NK-92 treated with Interleukin-12 subunit alpha and Interleukin-12 subunit beta, amount 100 ng/mL, for 24 hours (cell line): ENCODE measurements around the gene GRID1.
"Not testable (repeated sequence)": the region's sequence is repeated elsewhere in the genome, so short reads cannot be mapped to it uniquely, and the experiment has no call there.

Experiments
- DNase-seq: peaks from one replicate; lab custom pipeline; 2025; lab: John Stamatoyannopoulos, UW

The GRID1 gene

DNA sequence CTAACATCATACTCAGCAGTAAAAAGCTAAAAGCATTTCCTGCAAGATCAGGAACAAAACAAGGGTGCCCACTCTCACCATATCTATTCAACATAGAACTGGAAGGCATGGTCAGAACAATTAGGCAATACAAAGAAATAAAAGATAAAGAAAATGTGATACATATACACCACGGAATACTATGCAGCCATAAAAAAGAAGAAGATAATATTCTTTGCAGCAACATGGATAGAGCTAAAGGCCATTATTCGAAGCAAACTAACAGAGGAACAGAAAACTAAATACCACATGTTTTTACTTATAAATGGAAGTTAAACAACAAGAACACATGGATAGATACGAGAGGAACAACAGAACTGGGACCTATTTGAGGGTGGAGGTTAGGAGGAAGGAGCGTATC lies 652.7 kb downstream of the GRID1 start:
- DNase-seq: no peak

DNA sequence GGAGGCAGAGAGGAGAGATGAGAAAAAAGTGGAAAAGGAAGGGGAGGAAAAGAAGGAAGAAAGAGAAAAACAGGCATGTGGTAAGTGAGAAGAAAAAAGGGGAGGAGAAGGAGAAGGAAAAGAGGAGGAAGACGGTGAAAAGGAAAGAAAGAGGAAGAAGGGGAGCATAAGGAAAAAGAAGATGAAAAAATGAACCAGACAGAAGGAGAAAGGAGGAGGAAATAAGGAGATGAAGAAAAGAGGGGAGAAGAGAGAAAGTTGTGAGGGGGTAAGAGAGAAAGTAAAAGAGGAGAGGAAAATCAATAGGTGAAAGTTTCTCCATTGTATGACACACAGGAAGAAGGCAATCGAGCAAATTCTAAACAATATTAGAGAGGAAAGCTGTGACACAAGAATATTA lies 663.8 kb downstream of the GRID1 start:
- DNase-seq: no peak

GRCh38 chr10:85699066-85699465 lies 667.5 kb downstream of the GRID1 start:
- DNase-seq: not testable (repeated sequence)

DNA sequence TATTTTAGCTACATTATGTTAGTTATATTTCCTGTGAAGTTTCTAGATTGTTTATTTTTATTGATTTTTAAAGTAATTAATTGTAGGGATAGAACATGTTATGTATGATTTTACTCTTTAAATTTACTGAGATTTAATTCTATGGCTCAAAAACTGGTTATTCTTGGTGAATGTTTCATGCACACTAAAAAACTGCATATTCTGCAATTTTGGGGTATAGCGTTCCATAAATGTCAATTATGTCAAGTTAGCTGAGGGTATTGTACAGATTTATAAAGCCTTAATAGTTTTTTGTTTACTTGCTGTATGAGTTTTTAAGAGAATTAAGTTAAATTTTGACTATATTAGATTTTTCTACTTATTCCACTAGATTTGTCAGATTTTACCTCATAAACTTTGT lies 669.7 kb downstream of the GRID1 start:
- no peak for DNase-seq

DNA sequence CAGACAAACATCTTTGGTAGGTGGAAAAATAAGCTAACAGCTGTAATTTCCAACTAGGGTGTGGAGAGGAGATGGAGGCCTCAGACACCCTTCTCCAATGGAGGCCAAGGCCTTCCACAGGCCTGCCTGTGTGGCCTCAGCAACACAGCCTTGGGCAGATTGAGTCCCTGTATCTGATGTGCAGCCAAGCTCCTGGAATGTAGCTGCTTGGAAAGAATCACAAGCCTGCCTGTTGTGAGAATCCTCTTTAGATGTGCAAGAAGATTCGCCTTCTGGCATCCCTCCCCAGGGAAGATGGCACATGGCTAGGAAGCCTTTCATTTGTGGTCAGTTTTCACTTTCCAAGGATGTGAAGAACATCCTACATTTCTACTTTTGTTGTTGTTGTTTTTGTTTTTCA lies 684.0 kb downstream of the GRID1 start:
- no peak for DNase-seq

DNA sequence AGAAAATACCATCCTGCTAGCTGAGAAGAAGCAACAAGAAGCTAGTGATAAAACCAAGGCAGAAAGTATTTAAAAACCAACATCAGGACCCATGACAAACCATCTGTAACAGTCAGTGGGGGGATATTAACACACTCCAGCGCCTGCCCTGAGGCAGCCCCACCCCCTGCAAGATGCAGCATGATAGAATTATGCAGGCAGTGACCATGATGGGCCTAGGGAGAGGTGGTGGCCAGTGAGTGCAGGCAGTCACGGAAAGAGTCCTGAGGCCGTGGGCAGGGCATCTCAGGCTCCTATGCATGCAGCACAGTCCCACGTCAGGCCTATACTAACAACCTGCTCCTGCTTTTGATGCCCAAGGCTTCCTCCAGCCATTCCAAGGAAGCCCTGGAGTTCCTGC lies 686.9 kb downstream of the GRID1 start:
- no peak for DNase-seq

DNA sequence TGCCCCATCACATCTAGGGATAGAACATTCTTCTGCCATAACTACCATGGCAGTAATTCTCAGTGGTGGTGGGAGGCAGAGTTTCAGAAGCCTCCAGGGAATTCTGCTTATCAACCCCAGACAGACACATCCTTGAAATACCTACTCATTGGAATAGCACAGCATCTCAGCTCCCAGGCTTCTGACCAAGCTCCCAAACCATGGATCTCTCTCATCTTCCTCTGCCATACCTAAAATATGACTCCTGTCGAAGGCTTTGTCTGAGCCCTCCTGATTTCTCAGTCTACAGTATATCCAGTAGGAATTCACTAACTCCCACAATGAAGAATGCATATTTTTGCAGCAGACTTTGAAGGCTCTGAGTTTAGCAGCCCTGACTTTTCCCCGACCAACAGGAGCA lies 687.5 kb downstream of the GRID1 start:
- no peak for DNase-seq

GRCh38 chr10:85674851-85675250 lies 691.7 kb downstream of the GRID1 start:
- no peak for DNase-seq

DNA sequence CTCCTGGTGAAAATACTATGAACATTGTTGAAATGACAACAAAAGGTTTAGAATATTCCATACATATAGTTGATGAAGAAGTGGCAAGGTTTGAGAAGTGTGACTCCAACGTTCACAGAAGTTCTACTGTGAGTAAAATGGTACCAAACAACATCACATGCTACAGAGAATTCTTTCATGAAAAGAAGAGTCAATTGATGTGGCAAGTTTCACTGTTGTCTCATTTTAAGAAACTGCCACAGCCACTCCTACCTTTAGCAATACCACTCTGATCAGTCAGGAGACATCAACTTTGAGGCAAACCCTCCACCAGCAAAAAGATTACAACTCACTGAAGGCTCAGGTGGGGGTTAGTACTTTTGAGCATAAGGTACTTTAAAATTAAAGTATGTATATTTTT lies 693.3 kb downstream of the GRID1 start:
- DNase-seq: no peak

- DNase-seq: no peak
These were observed 695.1 kb downstream of the GRID1 start for GRCh38 chr10:85671530-85671929.

DNA sequence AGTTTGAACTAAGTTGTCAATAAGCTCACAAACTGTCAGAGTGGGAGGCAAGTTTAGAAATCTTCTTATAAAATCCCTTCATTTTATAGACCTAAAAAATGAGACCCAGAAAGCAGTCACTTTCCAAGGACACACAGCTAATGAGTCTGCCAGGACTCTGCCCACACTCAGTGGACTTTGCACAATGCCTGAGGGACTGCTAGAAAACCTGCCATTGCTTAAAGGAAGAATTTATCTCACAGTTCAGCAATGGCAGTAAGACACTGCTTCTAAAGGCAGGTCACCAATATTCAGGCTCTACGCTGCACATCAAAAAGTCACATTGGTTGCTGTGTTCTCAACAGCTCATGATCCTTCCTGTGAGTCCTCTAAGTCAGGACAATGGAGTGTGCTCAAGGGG lies 698.1 kb downstream of the GRID1 start:
- DNase-seq: no peak

GRCh38 chr10:85667638-85668233 lies 698.9 kb downstream of the GRID1 start:
- DNase-seq: no peak

DNA sequence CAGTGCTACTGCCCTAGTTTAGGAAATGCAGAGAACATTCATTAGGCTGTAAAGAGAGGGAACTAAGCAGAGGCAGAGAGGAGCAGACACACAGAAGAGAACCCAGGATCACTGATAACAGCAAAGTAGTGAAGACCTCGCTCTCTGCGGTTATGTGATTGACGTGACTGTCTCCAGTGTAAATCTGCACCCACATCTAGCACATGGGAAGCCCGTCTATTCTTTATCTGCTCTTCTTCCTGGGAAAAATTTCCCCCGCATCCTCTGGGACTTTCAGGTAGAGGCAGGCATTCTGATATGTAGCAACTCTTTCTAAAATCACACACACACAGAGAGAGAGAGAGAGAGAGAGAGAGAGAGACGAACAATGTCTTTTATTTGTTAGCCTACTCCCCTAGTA lies 699.6 kb downstream of the GRID1 start:
- no peak for DNase-seq

DNA sequence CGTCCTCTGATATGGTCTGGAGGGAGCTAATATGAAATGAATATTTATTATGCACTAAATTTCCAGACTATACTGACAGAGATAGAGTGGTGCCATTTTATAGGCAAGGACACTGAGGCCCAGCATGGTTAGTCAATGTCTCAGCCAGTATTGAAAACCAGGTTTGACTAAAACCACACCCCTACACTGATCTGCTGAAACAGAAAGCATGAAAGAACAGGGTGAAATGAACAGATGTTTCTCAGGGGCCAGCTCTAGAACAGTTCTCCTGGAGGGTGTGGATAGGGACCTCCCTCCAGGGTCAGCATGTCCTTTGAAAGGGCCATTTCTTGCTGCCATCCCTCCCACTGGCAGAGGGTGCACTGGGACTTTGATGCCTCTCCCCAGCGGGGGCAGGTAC lies 700.5 kb downstream of the GRID1 start:
- DNase-seq: no peak

DNA sequence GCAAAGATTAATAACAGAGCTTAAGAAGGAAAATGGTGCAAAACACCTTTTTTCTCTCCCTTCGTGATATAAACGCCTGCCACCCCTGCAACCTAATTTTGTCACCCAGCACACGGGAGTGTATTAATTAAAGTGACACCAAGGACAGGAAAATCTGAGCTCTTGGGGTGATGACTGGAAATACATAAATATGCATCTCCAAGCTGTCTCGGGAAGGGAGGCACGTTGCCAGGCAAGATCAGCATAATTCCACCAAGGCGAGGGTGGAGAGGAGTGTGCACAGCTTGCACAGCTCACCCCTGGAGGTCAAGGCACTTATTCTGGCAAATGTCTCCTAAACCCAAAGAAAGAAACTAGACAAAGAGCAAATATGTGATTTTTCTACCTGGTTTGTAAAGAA lies 700.9 kb downstream of the GRID1 start:
- no peak for DNase-seq

- DNase-seq: no peak
These were observed 701.5 kb downstream of the GRID1 start for GRCh38 chr10:85665078-85665477.

DNA sequence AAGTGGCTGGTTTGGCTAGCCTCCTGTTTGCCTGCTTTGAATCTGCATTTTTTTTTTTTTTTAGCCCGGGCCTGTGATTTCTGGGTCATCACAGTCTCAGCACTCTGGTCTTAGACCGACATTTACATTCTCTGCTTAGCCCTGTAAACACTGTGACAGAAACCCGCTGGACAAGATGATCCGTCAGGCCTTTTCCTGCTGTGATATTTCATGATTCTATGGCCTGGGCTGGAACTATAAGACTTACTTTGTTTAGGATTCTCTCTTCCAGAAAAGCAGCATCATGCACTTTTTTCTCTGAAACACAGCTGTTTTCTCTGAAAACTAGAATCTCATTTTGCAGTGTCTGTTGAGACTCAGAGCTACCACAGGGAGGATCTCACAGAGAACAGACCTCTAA lies 705.5 kb downstream of the GRID1 start:
- no peak for DNase-seq

- no peak for DNase-seq
These were observed 707.3 kb downstream of the GRID1 start for GRCh38 chr10:85659331-85659730.

DNA sequence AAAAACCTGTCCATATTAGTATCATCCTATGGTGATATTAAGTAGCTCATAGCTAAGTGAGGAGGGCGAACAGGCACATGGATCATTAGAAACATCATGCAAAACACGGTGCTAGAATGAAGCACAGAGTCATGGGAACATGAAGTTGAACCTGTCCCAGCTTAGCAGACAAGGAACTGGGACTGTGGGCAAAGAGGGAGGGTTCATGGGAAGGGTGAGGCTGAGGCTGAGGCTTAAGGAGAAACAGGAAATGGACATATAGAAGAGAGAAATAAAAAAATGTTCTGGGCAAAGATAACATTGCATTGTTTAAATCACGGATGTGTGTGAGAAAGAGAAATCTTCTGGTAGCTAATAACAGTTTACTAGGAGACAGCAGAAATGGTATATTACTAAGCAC lies 708.1 kb downstream of the GRID1 start:
- DNase-seq: no peak

DNA sequence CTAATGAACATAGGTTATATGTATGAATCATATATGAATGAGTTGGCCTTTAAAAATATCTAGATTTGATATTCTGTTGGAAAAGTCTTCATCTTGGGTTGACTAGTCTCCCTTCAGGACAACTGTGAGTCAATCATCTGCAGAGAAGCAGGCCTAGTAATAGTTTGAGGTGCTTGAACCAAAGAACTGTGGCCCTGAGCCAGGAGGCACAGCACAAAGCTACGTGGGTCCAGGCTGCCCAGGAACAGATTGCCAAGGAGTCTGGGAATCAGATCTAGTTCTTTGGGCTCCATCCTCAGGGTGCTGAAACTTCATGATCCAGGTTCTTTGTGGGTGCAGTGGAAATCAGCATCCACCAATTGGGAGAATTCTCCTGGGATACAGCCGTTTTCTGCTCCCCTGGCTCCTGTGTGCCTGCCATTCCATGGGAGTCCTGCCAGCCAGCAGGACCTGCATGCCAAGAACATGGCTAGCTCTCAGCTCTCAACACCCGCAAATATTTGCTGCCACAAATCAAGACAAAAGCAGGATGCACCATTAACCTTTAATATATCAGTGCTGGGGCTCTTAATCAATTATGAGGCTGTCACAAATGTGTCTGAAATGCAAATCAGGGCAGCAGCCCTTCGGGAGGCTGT lies 709.0 kb downstream of the GRID1 start:
- DNase-seq: no peak

GRCh38 chr10:85655411-85655810 lies 711.2 kb downstream of the GRID1 start:
- no peak for DNase-seq

GRCh38 chr10:85651497-85651882 lies 715.1 kb downstream of the GRID1 start:
- DNase-seq: no peak

- DNase-seq: no peak
These were observed 715.7 kb downstream of the GRID1 start for GRCh38 chr10:85650791-85651496.

DNA sequence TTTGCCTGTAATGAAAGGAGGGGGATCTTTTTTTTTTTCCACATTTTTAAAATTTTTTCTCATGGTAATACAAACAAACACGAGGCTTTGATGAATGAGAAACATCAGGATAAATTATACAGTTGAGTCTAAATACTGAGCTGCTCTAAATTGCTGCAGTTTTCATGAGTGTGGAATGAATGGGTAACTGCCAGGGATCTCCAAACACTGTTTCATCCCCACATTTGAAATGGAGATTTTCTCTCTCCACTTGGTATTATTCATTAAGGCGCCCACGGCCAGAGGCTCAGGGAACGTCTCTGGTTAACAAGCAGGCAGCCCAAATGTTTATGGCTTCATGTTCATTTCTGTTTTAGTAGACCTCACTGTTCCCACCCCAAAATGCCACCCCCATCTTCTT lies 717.1 kb downstream of the GRID1 start:
- no peak for DNase-seq
